ENCODE measurements around the gene FABP3. TPM values are rescaled to one million over a fixed set of nuclear protein-coding genes. Genes with fewer than 3 reads are reported as not detected.

The FABP3 gene
- total RNA-seq, 2 donors from 2014 or later, result 3.0 to 3.4 TPM

GRCh38 chr1:31415658-31416057 lies 42.8 kb upstream of the FABP3 start:
- no peaks in the 10 kb centered on the region for H3K9me3 Mint-ChIP-seq
- no peak for DNase-seq
- no peak overlapping the region for H3K4me3 Mint-ChIP-seq
- H3K9me3 ChIP-seq (ENCODE audit: control insufficient read depth, low read length), result no peaks in the 10 kb centered on the region
- H3K27me3 Mint-ChIP-seq (ENCODE audit: insufficient read depth), result peaks cover 19% of the 10 kb centered on the region
- no peak overlapping the region for H3K9ac ChIP-seq (ENCODE audit: extremely low read depth, low read length, poor library complexity, severe bottlenecking)
- no peaks in the 10 kb centered on the region for H3K36me3 ChIP-seq (ENCODE audit: control insufficient read depth, insufficient read depth, low read length)
- peaks cover 7% of the 10 kb centered on the region for H3K36me3 Mint-ChIP-seq (ENCODE audit: low read depth)
- no peak for TF ChIP-seq CTCF (conservative IDR thresholded peaks at IDR 0.05)
- no peak overlapping the region for H3K27ac ChIP-seq (ENCODE audit: low read depth, low read length)
- peaks cover 20% of the 10 kb centered on the region for H3K27me3 ChIP-seq (ENCODE audit: control insufficient read depth, insufficient read depth, low read length, poor library complexity, severe bottlenecking)
- no peak overlapping the region for H3K27ac Mint-ChIP-seq
- WGBS, 2 experiments (ENCODE audit: insufficient coverage in 1 of 2, insufficient read length in 1 of 2), result 85 to 100% methylated on average over 1 to 2 of the region's 2 CpGs
- peaks cover 7% of the 10 kb centered on the region for H3K4me1 Mint-ChIP-seq
- H3K4me3 ChIP-seq (ENCODE audit: low read length), result no peak overlapping the region
- H3K4me1 ChIP-seq (ENCODE audit: control insufficient read depth, insufficient read depth, low read length), result peaks cover 5% of the 10 kb centered on the region

- 93 to 96% methylated on average over 3 to 4 of the region's 4 CpGs for WGBS, 2 experiments (ENCODE audit: insufficient coverage in 1 of 2, insufficient read length in 1 of 2)
- Histone ChIP-seq H3K9ac (ENCODE audit: extremely low read depth, low read length, poor library complexity, severe bottlenecking) (no peak overlapping the region), H3K4me1 (ENCODE audit: control insufficient read depth, insufficient read depth, low read length) (peaks cover 5% of the 10 kb centered on the region), H3K27me3 (ENCODE audit: control insufficient read depth, insufficient read depth, low read length, poor library complexity, severe bottlenecking) (peaks cover 25% of the 10 kb centered on the region), H3K27ac (ENCODE audit: low read depth, low read length) (peak overlapping the region; percentile 96), H3K9me3 (ENCODE audit: control insufficient read depth, low read length) (no peaks in the 10 kb centered on the region), H3K4me3 (ENCODE audit: low read length) (peak overlapping the region; percentile 89), H3K36me3 (ENCODE audit: control insufficient read depth, insufficient read depth, low read length) (no peaks in the 10 kb centered on the region)
- no peak for DNase-seq
- Mint-ChIP-seq H3K9me3 (no peaks in the 10 kb centered on the region), H3K27ac (no peak overlapping the region), H3K4me1 (peaks cover 7% of the 10 kb centered on the region), H3K36me3 (ENCODE audit: low read depth) (peaks cover 7% of the 10 kb centered on the region), H3K27me3 (ENCODE audit: insufficient read depth) (peaks cover 21% of the 10 kb centered on the region), H3K4me3 (peak overlapping the region; percentile 96)
- no peak for TF ChIP-seq CTCF (conservative IDR thresholded peaks at IDR 0.05)
These were observed 42.1 kb upstream of the FABP3 start for GRCh38 chr1:31414980-31415370.

GRCh38 chr1:31413405-31414001 lies 40.6 kb upstream of the FABP3 start:
- H3K9ac ChIP-seq (ENCODE audit: extremely low read depth, low read length, poor library complexity, severe bottlenecking), result peak overlapping the region; percentile 55
- H3K4me3 ChIP-seq (ENCODE audit: low read length), result peak overlapping the region; percentile 89
- no peaks in the 10 kb centered on the region for H3K9me3 ChIP-seq (ENCODE audit: control insufficient read depth, low read length)
- peak overlapping the region; percentile 96 for H3K4me3 Mint-ChIP-seq
- no peaks in the 10 kb centered on the region for H3K9me3 Mint-ChIP-seq
- no peak for TF ChIP-seq CTCF (conservative IDR thresholded peaks at IDR 0.05)
- 0% methylated on average over 14 to 54 of the region's 54 CpGs for WGBS, 2 experiments (ENCODE audit: insufficient coverage in 1 of 2, insufficient read length in 1 of 2)
- peak; percentile 84 for DNase-seq
- H3K27ac Mint-ChIP-seq, result peak overlapping the region; percentile 81
- peaks cover 25% of the 10 kb centered on the region for H3K27me3 Mint-ChIP-seq (ENCODE audit: insufficient read depth)
- peaks cover 10% of the 10 kb centered on the region for H3K4me1 Mint-ChIP-seq
- H3K27ac ChIP-seq (ENCODE audit: low read depth, low read length), result peak overlapping the region; percentile 96
- peaks cover 7% of the 10 kb centered on the region for H3K36me3 Mint-ChIP-seq (ENCODE audit: low read depth)
- peaks cover 5% of the 10 kb centered on the region for H3K4me1 ChIP-seq (ENCODE audit: control insufficient read depth, insufficient read depth, low read length)
- no peaks in the 10 kb centered on the region for H3K36me3 ChIP-seq (ENCODE audit: control insufficient read depth, insufficient read depth, low read length)
- H3K27me3 ChIP-seq (ENCODE audit: control insufficient read depth, insufficient read depth, low read length, poor library complexity, severe bottlenecking), result peaks cover 25% of the 10 kb centered on the region

Measured in endodermal cell (in vitro differentiated cells).